GM21360 (cell line): ENCODE data around the gene CSNK1G1.
"Not testable (repeated sequence)": the region's sequence is repeated elsewhere in the genome, so short reads cannot be mapped to it uniquely, and the experiment has no call there.

Experiments used
- ATAC-seq: cut with Tn5 transposase; IDR thresholded peaks from one replicate; pipeline ENCODE4 v1.9.1; 2021; ENCODE audit warnings: mild to moderate bottlenecking, moderate library complexity; ENCODE audit not compliant: unreplicated experiment

The CSNK1G1 gene

GRCh38 chr15:64288999-64289398 lies 67.0 kb downstream of the CSNK1G1 start:
- ATAC-seq, result no peak

GRCh38 chr15:64288577-64288976 lies 67.4 kb downstream of the CSNK1G1 start:
- no peak for ATAC-seq

- no peak for ATAC-seq
Measured at GRCh38 chr15:64287953-64288352, 68.0 kb downstream of the CSNK1G1 start.

GRCh38 chr15:64286473-64286872 lies 69.5 kb downstream of the CSNK1G1 start:
- no peak for ATAC-seq

GRCh38 chr15:64285871-64286270 lies 70.1 kb downstream of the CSNK1G1 start:
- ATAC-seq, result no peak

GRCh38 chr15:64285150-64285549 lies 70.8 kb downstream of the CSNK1G1 start:
- no peak for ATAC-seq

GRCh38 chr15:64284042-64284441 lies 71.9 kb downstream of the CSNK1G1 start:
- ATAC-seq, result no peak

GRCh38 chr15:64282701-64283100 lies 73.3 kb downstream of the CSNK1G1 start:
- ATAC-seq, result no peak

- no peak for ATAC-seq
Measured at GRCh38 chr15:64279131-64279530, 76.8 kb downstream of the CSNK1G1 start.

- no peak for ATAC-seq
Measured at GRCh38 chr15:64275934-64276333, 80.0 kb downstream of the CSNK1G1 start.

GRCh38 chr15:64274341-64274950 lies 81.5 kb downstream of the CSNK1G1 start:
- no peak for ATAC-seq

GRCh38 chr15:64267331-64267973 lies 88.5 kb downstream of the CSNK1G1 start:
- ATAC-seq, result no peak

- ATAC-seq, result not testable (repeated sequence)
Measured at GRCh38 chr15:64265188-64265587, 90.8 kb downstream of the CSNK1G1 start.

- no peak for ATAC-seq
Measured at GRCh38 chr15:64264502-64264901, 91.5 kb downstream of the CSNK1G1 start.

- ATAC-seq, result no peak
Measured at GRCh38 chr15:64263567-64263966, 92.4 kb downstream of the CSNK1G1 start.

GRCh38 chr15:64256051-64256450 lies 99.9 kb downstream of the CSNK1G1 start:
- no peak for ATAC-seq

- no peak for ATAC-seq
Measured at GRCh38 chr15:64251658-64252057, 104.3 kb downstream of the CSNK1G1 start.

GRCh38 chr15:64251121-64251520 lies 104.9 kb downstream of the CSNK1G1 start:
- no peak for ATAC-seq

- no peak for ATAC-seq
Measured at GRCh38 chr15:64249883-64250575, 105.9 kb downstream of the CSNK1G1 start.

GRCh38 chr15:64249406-64249805 lies 106.6 kb downstream of the CSNK1G1 start:
- ATAC-seq, result no peak

- no peak for ATAC-seq
Measured at GRCh38 chr15:64247906-64248541, 107.9 kb downstream of the CSNK1G1 start.

- no peak for ATAC-seq
Measured at GRCh38 chr15:64247535-64247905, 108.5 kb downstream of the CSNK1G1 start.
